ENCODE measurements around the gene NACC2.

NACC2 gene

DNA sequence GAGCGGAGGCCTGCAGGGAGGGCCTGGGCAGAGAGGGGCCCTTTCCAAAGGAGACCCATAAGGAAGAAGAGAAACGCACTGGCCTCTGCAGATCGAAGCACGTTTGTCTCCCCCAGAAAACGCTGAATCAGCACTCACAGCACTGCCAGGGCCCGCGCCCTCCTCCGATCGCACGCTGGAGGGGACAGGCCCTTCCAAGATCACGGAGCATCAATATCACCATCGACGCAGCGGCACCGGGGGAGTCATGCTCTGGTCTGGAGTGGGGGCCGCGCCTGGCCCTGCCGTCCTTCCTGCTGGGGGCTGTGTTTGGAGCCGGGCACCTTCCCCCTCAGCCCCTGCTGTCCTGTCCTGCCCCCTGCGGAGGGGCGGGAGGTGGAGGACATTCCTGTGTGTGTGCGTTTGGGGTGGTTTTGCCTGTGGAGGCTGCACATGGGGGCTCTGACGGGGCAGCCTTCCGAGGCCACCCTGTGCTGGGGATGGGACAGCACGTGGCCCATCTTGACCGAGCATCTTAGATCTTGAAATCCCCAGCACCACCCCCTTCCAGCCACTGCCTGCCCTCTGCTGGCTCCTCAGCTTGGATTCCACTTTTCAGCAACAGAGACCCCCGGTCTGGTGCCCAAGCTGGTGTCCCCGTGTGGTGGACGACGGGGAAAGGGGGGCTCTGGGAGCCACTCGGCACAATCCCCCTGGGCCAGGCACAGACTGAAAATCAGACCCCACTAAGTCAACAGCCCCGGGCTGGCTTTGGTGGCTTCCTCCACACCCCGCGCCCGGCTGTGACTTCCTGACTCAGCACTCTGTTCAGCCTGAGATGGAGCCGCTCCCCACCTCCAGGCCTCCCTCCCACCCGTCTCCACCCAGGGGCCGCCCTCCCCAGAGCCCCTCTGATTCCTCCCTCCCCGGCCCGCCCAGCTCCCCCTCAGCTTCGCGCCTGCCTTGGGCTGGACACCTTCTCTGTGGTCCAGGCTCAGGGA is 15.3 kb upstream of the NACC2 start:
- no peak for DNase-seq (ENCODE audit: low spot score)
- TF ChIP-seq, protein P1, sequence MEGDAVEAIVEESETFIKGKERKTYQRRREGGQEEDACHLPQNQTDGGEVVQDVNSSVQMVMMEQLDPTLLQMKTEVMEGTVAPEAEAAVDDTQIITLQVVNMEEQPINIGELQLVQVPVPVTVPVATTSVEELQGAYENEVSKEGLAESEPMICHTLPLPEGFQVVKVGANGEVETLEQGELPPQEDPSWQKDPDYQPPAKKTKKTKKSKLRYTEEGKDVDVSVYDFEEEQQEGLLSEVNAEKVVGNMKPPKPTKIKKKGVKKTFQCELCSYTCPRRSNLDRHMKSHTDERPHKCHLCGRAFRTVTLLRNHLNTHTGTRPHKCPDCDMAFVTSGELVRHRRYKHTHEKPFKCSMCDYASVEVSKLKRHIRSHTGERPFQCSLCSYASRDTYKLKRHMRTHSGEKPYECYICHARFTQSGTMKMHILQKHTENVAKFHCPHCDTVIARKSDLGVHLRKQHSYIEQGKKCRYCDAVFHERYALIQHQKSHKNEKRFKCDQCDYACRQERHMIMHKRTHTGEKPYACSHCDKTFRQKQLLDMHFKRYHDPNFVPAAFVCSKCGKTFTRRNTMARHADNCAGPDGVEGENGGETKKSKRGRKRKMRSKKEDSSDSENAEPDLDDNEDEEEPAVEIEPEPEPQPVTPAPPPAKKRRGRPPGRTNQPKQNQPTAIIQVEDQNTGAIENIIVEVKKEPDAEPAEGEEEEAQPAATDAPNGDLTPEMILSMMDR (IDR thresholded peaks at IDR 0.05; ENCODE audit: borderline replicate concordance, control extremely low read depth, extremely low read depth, insufficient read depth, missing control alignments), result no peak
- in situ Hi-C loops (cut with MboI; ENCODE audit: low sequenced_read_pairs, unreplicated experiment), result loop anchor here (10.0 kb wide), 1 partner anchor 146 kb away; the partner anchor contains the start of gene UBAC1

DNA sequence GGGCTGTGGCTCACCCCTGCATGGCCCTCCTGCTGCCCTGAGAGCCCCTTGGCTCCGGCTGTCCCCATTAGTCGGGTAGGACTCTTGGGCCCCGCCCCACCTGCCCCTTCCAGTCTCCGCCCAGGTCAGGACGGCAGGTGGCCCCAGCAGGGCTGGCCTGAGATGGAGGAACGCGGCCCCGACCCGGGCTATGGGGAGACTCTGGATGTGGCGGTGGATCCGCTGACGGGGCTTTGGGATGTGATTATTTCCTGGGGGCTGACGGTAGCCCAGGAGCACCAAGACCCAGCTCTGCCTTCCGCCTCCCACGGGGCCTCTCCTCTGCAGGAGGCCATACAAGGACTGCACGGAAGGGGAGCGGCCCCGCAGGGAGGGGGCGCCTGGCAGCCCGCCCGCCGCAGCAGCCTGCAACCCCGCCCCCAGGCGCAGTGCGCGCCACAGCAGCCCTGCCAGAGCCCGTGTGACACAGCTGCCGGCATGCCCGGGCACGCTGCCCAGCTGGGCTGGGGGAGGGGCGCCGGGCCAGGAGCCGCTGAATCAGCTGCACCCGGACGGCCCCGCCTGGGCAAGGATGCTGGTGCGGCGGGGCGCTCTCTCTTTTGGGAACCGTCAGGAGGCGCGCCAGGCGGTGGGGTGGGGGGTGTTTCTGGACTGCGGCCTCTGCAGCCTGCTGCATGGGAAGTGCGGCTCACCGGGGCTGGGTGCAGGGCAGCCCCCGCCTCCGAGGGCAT is 14.4 kb upstream of the NACC2 start:
- DNase-seq (ENCODE audit: low spot score), result peak; percentile 92
- in situ Hi-C loops (cut with MboI; ENCODE audit: low sequenced_read_pairs, unreplicated experiment), result loop anchor here (10.0 kb wide), 1 partner anchor 145 kb away; the partner anchor contains the start of gene UBAC1
- TF ChIP-seq, protein P1 (IDR thresholded peaks at IDR 0.05; ENCODE audit: borderline replicate concordance, control extremely low read depth, extremely low read depth, insufficient read depth, missing control alignments), result no peak

DNA sequence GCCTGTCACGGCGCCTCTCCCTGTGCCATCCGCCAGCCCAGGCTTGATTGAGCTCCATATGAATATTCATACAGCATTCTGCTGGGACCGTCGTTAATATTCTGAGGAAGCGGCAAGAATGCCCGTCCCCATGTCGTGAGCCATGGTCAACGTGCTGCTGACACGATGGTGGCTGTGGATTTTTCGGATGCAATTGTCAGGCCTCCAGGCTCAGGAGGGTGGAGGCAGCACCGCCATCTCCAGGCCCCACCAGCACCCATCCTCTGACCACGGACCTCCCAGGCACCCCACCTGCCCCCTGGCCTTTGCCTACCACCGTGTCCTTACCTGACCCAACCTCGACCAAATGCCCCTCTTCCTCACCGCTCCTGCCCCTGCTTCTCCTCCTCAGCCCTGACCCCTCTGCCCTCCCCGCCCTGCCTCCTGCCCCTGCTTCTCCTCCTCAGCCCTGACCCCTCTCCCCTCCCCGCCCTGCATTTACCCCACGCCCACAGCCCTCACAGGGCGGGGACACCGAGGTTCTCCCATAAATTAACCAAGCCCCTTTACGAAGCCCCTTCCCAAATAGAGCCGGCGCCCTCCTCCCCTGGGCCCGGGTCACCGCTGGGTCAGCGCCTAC is 13.7 kb upstream of the NACC2 start:
- in situ Hi-C loops (cut with MboI; ENCODE audit: low sequenced_read_pairs, unreplicated experiment), result no loop called here
- TF ChIP-seq, protein P1 (IDR thresholded peaks at IDR 0.05; ENCODE audit: borderline replicate concordance, control extremely low read depth, extremely low read depth, insufficient read depth, missing control alignments), result no peak
- no peak for DNase-seq (ENCODE audit: low spot score)

DNA sequence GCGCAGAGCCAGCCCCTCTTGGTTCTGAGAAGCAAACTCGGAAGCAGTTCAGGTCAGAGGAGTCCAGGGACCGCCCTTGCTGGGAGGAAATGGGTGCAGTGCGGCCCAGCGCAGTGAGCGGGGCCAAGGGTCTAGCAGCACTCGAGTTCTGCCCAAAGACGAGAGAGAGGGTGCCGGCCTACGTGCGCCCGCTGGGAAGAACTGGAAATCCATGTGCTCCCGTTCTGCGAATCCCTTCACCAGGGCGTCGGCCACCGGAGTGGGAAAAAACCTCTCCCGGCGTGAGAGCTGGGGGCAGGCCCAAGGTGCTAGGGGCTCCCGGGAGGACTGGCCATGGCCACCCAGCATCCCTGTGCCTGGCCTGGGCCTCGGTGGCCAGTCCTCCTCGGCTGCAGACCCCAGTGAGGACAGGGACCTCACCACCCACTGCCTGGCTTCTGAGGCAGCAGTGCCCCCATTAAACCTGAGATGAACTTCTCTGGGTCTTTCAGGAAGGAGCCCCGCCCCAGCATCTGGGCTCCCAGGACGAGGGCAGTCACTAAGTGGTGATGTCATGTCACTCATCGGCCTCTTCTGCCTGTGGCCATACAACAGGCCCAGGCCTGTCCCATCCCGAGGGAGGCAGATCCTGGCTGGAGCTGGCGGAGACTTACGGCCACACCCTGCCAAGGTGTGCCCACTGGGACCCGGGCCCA is 13.0 kb upstream of the NACC2 start:
- DNase-seq (ENCODE audit: low spot score), result no peak
- in situ Hi-C loops (cut with MboI; ENCODE audit: low sequenced_read_pairs, unreplicated experiment), result no loop called here
- TF ChIP-seq, protein P1 (IDR thresholded peaks at IDR 0.05; ENCODE audit: borderline replicate concordance, control extremely low read depth, extremely low read depth, insufficient read depth, missing control alignments), result no peak

DNA sequence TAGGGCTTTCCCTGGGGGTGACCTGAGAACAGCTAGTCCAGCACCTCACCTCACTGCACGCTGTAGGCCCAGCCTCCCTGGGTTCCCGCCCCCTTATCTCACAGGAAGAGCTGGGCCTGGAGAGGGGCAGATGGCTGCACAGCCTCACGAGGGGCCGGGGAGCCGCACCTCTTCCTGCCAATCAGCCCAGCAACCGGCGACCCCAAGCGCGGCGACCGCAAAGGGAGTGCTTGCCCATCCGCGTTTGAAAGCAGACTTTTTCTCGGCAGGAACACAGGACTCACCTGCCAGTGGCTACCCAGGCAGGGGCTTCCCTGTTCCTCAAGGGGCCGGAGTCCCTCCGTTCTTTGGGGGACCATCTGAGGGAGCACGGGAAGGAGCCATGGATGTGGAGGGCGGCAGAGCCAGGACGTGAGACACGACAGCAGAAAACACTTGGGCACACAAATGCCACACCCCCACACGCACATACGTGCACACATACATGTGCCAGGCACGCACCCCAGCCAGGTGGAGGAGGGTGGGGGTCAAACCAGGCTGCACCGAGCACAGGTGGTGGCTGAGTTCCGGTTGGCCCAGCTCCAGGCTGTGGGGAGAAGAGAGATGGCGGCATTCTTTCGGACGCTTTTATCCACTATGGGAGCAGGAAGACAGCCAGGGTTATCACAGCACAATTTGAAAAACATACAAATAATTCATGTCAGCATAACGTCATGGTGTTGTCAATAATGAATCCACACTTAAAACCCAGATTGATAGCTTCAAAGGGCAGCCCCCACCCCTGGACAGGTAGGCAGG is 12.3 kb upstream of the NACC2 start:
- in situ Hi-C loops (cut with MboI; ENCODE audit: low sequenced_read_pairs, unreplicated experiment), result no loop called here
- peak; percentile 81 for DNase-seq (ENCODE audit: low spot score)
- TF ChIP-seq, protein P1 (IDR thresholded peaks at IDR 0.05; ENCODE audit: borderline replicate concordance, control extremely low read depth, extremely low read depth, insufficient read depth, missing control alignments), result no peak
